ENCODE data around the gene CCR4. TPM values are rescaled to one million over a fixed set of nuclear protein-coding genes. Genes with fewer than 3 reads are reported as not detected.

CCR4 gene
- total RNA-seq, 2 experiments from 2014 or later, result 76.2 to 80.1 TPM

GRCh38 chr3:32909999-32910398, 41.4 kb upstream of the CCR4 start:
- H3K27ac ChIP-seq (ENCODE audit: low read depth in 1 of 2, low read length in 2 of 2), result no peak overlapping the region
- Mint-ChIP-seq H3K4me3 (no peak overlapping the region), H3K9me3 (no peaks in the 10 kb centered on the region), H3K27me3 (no peaks in the 10 kb centered on the region), H3K36me3 (ENCODE audit: low read depth) (no peaks in the 10 kb centered on the region), H3K4me1 (ENCODE audit: low read depth) (peaks cover 12% of the 10 kb centered on the region), H3K27ac (no peak overlapping the region)
- H3K9me3 ChIP-seq (ENCODE audit: control insufficient read depth in 1 of 2, insufficient read depth in 1 of 2, low read length in 2 of 2), result no peaks in the 10 kb centered on the region
- DNase-seq (no peak), ATAC-seq (ENCODE audit: poor library complexity) (no peak)
- POLR2A ChIA-PET, result no interaction called here
- TF ChIP-seq, protein P1, sequence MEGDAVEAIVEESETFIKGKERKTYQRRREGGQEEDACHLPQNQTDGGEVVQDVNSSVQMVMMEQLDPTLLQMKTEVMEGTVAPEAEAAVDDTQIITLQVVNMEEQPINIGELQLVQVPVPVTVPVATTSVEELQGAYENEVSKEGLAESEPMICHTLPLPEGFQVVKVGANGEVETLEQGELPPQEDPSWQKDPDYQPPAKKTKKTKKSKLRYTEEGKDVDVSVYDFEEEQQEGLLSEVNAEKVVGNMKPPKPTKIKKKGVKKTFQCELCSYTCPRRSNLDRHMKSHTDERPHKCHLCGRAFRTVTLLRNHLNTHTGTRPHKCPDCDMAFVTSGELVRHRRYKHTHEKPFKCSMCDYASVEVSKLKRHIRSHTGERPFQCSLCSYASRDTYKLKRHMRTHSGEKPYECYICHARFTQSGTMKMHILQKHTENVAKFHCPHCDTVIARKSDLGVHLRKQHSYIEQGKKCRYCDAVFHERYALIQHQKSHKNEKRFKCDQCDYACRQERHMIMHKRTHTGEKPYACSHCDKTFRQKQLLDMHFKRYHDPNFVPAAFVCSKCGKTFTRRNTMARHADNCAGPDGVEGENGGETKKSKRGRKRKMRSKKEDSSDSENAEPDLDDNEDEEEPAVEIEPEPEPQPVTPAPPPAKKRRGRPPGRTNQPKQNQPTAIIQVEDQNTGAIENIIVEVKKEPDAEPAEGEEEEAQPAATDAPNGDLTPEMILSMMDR (IDR thresholded peaks at IDR 0.05), result no peak
- CTCF ChIA-PET, result no interaction called here
- no peak overlapping the region for H3K4me3 ChIP-seq (ENCODE audit: low read length)
- intact Hi-C loops (cut with DNase I, micrococcal nuclease), result loop anchor here in 1 of 2 experiments (10.0 kb wide), 1 partner anchor 175 kb away; no protein-coding TSS in a partner anchor
- peaks cover 11% of the 10 kb centered on the region for H3K4me1 ChIP-seq (ENCODE audit: insufficient read depth, low read length)
- H3K27me3 ChIP-seq (ENCODE audit: control insufficient read depth in 1 of 2, insufficient read depth in 2 of 2, low read length in 2 of 2), result no peaks in the 10 kb centered on the region
- no peaks in the 10 kb centered on the region for H3K36me3 ChIP-seq (ENCODE audit: insufficient read depth, low read length)

DNA sequence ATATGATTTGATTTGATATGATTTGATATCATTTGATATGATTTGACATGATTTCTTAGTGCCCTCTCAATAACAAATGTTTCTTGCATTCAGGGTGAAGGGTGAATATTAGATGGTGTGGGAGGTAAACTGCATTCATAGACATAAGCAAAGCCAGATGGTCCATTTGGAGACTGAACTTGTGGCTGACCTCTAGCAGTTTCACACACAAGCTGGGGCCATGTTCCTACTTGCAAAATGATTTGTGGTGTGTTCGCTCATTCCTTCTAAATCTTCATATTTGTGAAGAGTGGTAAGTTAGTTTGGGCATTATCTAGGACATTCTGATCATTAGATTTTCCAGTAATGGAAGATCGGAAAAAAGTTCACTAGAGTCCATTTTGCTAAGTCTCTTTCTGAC, 40.5 kb upstream of the CCR4 start:
- TF ChIP-seq, protein P1 (IDR thresholded peaks at IDR 0.05), result no peak
- H3K4me1 Mint-ChIP-seq (ENCODE audit: low read depth), result peaks cover 12% of the 10 kb centered on the region

DNA sequence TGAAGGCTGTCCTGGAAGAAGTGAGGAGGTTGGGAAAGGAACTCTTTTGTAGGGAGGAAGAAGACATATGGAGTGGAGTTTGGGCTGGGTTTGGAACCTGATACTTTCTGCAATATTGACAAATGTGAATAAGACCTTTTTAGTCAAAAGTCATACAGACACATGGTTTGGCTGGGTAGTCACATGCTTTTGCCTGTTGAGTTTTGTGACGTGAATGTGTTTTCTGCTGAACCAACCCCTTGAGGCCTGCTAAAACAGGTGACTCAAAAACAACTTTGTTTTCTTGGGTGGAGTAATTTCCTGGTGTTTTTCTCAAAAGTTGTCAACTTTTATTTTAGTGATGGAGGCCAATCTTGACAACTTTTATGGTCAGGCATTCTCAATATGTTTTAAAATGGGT, 39.4 kb upstream of the CCR4 start:
- no peak overlapping the region for H3K4me3 ChIP-seq (ENCODE audit: low read length)
- Mint-ChIP-seq H3K4me1 (ENCODE audit: low read depth) (peaks cover 12% of the 10 kb centered on the region), H3K27me3 (no peaks in the 10 kb centered on the region), H3K27ac (peak overlapping the region; percentile 61), H3K4me3 (no peak overlapping the region), H3K36me3 (ENCODE audit: low read depth) (peaks cover 4% of the 10 kb centered on the region), H3K9me3 (no peaks in the 10 kb centered on the region)
- peaks cover 11% of the 10 kb centered on the region for H3K4me1 ChIP-seq (ENCODE audit: insufficient read depth, low read length)
- H3K36me3 ChIP-seq (ENCODE audit: insufficient read depth, low read length), result no peaks in the 10 kb centered on the region
- TF ChIP-seq, protein P1 (IDR thresholded peaks at IDR 0.05), result no peak
- H3K27me3 ChIP-seq (ENCODE audit: control insufficient read depth in 1 of 2, insufficient read depth in 2 of 2, low read length in 2 of 2), result no peaks in the 10 kb centered on the region
- ChIA-PET POLR2A (no interaction called here), CTCF (no interaction called here)
- ATAC-seq (ENCODE audit: poor library complexity), result peak; percentile 55
- peak in 3 of 14 experiments; percentile 16 to 32 (median 21) for DNase-seq
- intact Hi-C loops (cut with DNase I, micrococcal nuclease), result no loop called here
- no peak overlapping the region for H3K27ac ChIP-seq (ENCODE audit: low read depth in 1 of 2, low read length in 2 of 2)
- peaks cover 3 to 5% of the 10 kb centered on the region in 2 experiments for H3K9me3 ChIP-seq (ENCODE audit: control insufficient read depth in 1 of 2, insufficient read depth in 1 of 2, low read length in 2 of 2)

More for the DNA sequence above, 40.5 kb upstream of the CCR4 start:
- Mint-ChIP-seq H3K27me3 (no peaks in the 10 kb centered on the region), H3K9me3 (no peaks in the 10 kb centered on the region), H3K36me3 (ENCODE audit: low read depth) (no peaks in the 10 kb centered on the region), H3K4me3 (no peak overlapping the region), H3K27ac (no peak overlapping the region)
- no peaks in the 10 kb centered on the region for H3K36me3 ChIP-seq (ENCODE audit: insufficient read depth, low read length)
- H3K27ac ChIP-seq (ENCODE audit: low read depth in 1 of 2, low read length in 2 of 2), result no peak overlapping the region
- peaks cover 11% of the 10 kb centered on the region for H3K4me1 ChIP-seq (ENCODE audit: insufficient read depth, low read length)
- DNase-seq (no peak), ATAC-seq (ENCODE audit: poor library complexity) (no peak)
- no peaks in the 10 kb centered on the region for H3K27me3 ChIP-seq (ENCODE audit: control insufficient read depth in 1 of 2, insufficient read depth in 2 of 2, low read length in 2 of 2)
- POLR2A ChIA-PET, result no interaction called here
- H3K4me3 ChIP-seq (ENCODE audit: low read length), result no peak overlapping the region
- CTCF ChIA-PET, result no interaction called here
- intact Hi-C loops (cut with DNase I, micrococcal nuclease), result no loop called here
- H3K9me3 ChIP-seq (ENCODE audit: control insufficient read depth in 1 of 2, insufficient read depth in 1 of 2, low read length in 2 of 2), result no peaks in the 10 kb centered on the region
